ENCODE data around the gene GYPC. TPM values are rescaled to one million over a fixed set of nuclear protein-coding genes. Genes with fewer than 3 reads are reported as not detected.

The GYPC gene
- 10 to 100 TPM in 2 of 3 donors, 1 to 10 TPM in 1; 6.3 to 67.8 (median 14.3) TPM for total RNA-seq
- long read RNA-seq, donor 1, transcript GYPC-201 (4 exons, 1,246 nt) = major isoform, 61 of 75 reads
- long read RNA-seq, donor 1, transcript GYPC-203 (3 exons, 932 nt) = minor isoform, 5 of 75 reads
- long read RNA-seq, donor 1, partial matches to known transcripts = 7 of 75 reads
- long read RNA-seq, donor 1, other reads (novel, unspliced or antisense) = 2 of 75 reads
- long read RNA-seq, donor 2, transcript GYPC-201 (4 exons, 1,246 nt) = major isoform, 7 of 7 reads
- long read RNA-seq, donor 2, partial matches to known transcripts = 0 of 7 reads
- long read RNA-seq, donor 2, other reads (novel, unspliced or antisense) = 0 of 7 reads

GRCh38 chr2:126655500-126656430, at the start of gene GYPC:
TSS of gene GYPC (plus strand) at chr2:126656158. CDS start at chr2:126656264, 106 bp downstream.
- H3K4me3 ChIP-seq = peak within 1 kb of the TSS; percentile 30
- ATAC-seq = peak; percentile 28
- no peaks in the 10 kb centered on the region for H3K9me3 ChIP-seq
- peaks cover 14% of the 10 kb centered on the region for H3K4me1 ChIP-seq (ENCODE audit: low read depth)
- peak; percentile 49 to 78 (median 60) for DNase-seq
- no peaks in the 10 kb centered on the region for H3K36me3 ChIP-seq (ENCODE audit: low read depth)
- no peak for TF ChIP-seq CTCF (IDR thresholded peaks at IDR 0.05)
- intact Hi-C loops (cut with DNase I, micrococcal nuclease) = no loop called here

GRCh38 chr2:126614524-126615227, 41.3 kb upstream of the GYPC start:
- Histone ChIP-seq H3K9me3 (no peaks in the 10 kb centered on the region), H3K4me3 (no peak overlapping the region), H3K4me1 (ENCODE audit: low read depth) (no peaks in the 10 kb centered on the region), H3K36me3 (ENCODE audit: low read depth) (no peaks in the 10 kb centered on the region)
- no peak for TF ChIP-seq CTCF (IDR thresholded peaks at IDR 0.05)
- intact Hi-C loops (cut with DNase I, micrococcal nuclease) = no loop called here
- no peak for DNase-seq
- ATAC-seq = no peak

GRCh38 chr2:126616606-126617069, 39.3 kb upstream of the GYPC start:
- DNase-seq (no peak), ATAC-seq (no peak)
- TF ChIP-seq CTCF (IDR thresholded peaks at IDR 0.05) = no peak
- H3K36me3 ChIP-seq (ENCODE audit: low read depth) = no peaks in the 10 kb centered on the region
- no peak overlapping the region for H3K4me3 ChIP-seq
- no peaks in the 10 kb centered on the region for H3K4me1 ChIP-seq (ENCODE audit: low read depth)
- intact Hi-C loops (cut with DNase I, micrococcal nuclease) = no loop called here
- H3K9me3 ChIP-seq = no peaks in the 10 kb centered on the region

- Histone ChIP-seq H3K9me3 (no peaks in the 10 kb centered on the region), H3K4me1 (ENCODE audit: low read depth) (no peaks in the 10 kb centered on the region), H3K36me3 (ENCODE audit: low read depth) (no peaks in the 10 kb centered on the region), H3K4me3 (no peak overlapping the region)
- intact Hi-C loops (cut with DNase I, micrococcal nuclease) = no loop called here
- TF ChIP-seq CTCF (IDR thresholded peaks at IDR 0.05) = no peak
- no peak for ATAC-seq
- no peak for DNase-seq
These were observed 35.7 kb upstream of the GYPC start for GRCh38 chr2:126620302-126620701.

- intact Hi-C loops (cut with DNase I, micrococcal nuclease) = no loop called here
- no peak overlapping the region for H3K4me3 ChIP-seq
- ATAC-seq = no peak
- H3K4me1 ChIP-seq (ENCODE audit: low read depth) = no peaks in the 10 kb centered on the region
- TF ChIP-seq CTCF (IDR thresholded peaks at IDR 0.05) = no peak
- no peak for DNase-seq
- H3K36me3 ChIP-seq (ENCODE audit: low read depth) = no peaks in the 10 kb centered on the region
- H3K9me3 ChIP-seq = no peaks in the 10 kb centered on the region
These were observed 33.0 kb upstream of the GYPC start for GRCh38 chr2:126623000-126623399.
